SK-N-SH (cell line): ENCODE measurements around the gene C9orf43. TPM values are rescaled to one million over a fixed set of nuclear protein-coding genes. Genes with fewer than 3 reads are reported as not detected.

Source experiments
- CTCF ChIA-PET: fragments of 300-600, 350-600 bp; formaldehyde crosslinking; extraction: SDS; loops from one replicate; lab custom pipeline; 2021; lab: Yijun Ruan, JAX
- POLR2A ChIA-PET: fragments of 350-600 bp; sonication (Branson Sonifier 250); formaldehyde crosslinking; extraction: SDS; loops from one replicate; lab custom pipeline; 2020; ENCODE audit warnings: antibody characterized with exemption, inconsistent platforms; lab: Yijun Ruan, JAX
- DNase-seq: peaks from one replicate; pipeline ENCODE4 v3.0.0; 2012
- H2AFZ ChIP-seq: fragments of 200-600 bp; sonication (generic); 2 replicates; pipeline ENCODE4 v1.8.1; 2016; ENCODE audit warnings: antibody characterized with exemption, mild to moderate bottlenecking, low read depth
- H3F3A ChIP-seq: fragments of 200-600 bp; sonication (generic); replicated peaks from 2 replicates; pipeline ENCODE3; 2016; ENCODE audit warnings: antibody characterized with exemption, mild to moderate bottlenecking; ENCODE audit not compliant: insufficient read depth
- H3K27ac ChIP-seq, 2 experiments: fragments of 200-500 bp in 1 of 2; fragments of 200-600 bp in 1 of 2; sonication (Bioruptor generic) in 1 of 2; sonication (generic), shearing (Covaris generic) in 1 of 2; 2 replicates each; pipeline versions ENCODE4 v1.5.1 to v1.6.1; 2014 to 2016; ENCODE audit warnings: low read depth in 2 of 2, inconsistent platforms in 1 of 2, low read length in 1 of 2, mild to moderate bottlenecking in 1 of 2, mixed read lengths in 1 of 2
- H3K27me3 ChIP-seq: fragments of 200-600 bp; sonication (generic), shearing (Covaris generic); 2 replicates; pipeline ENCODE4 v1.6.1; 2016; ENCODE audit warnings: mixed run types; ENCODE audit not compliant: insufficient read depth
- H3K36me3 ChIP-seq, 2 experiments: fragments of 200-500 bp in 1 of 2; fragments of 200-600 bp in 1 of 2; sonication (Bioruptor generic) in 1 of 2; sonication (generic) in 1 of 2; replicated peaks in 1 of 2; 2 replicates each; pipeline versions ENCODE3 to v1.5.1; 2014 to 2016; ENCODE audit warnings: low read length in 1 of 2, mild to moderate bottlenecking in 1 of 2; ENCODE audit not compliant: insufficient read depth in 2 of 2, control insufficient read depth in 1 of 2
- H3K4me1 ChIP-seq, 2 experiments: fragments of 200-500 bp in 1 of 2; fragments of 200-600 bp in 1 of 2; sonication (Bioruptor generic) in 1 of 2; sonication (generic), shearing (Covaris generic) in 1 of 2; 2 replicates each; pipeline versions ENCODE4 v1.5.1 to v1.6.1; 2014 to 2016; ENCODE audit warnings: low read depth in 1 of 2, low read length in 1 of 2, mixed run types in 1 of 2; ENCODE audit not compliant: insufficient read depth in 2 of 2, control insufficient read depth in 1 of 2
- H3K4me2 ChIP-seq: fragments of 200-600 bp; sonication (generic), shearing (Covaris generic); 2 replicates; pipeline ENCODE4 v1.6.1; 2017; ENCODE audit warnings: mixed run types
- H3K4me3 ChIP-seq, 2 experiments: fragments of 200-500 bp in 1 of 2; fragments of 200-600 bp in 1 of 2; sonication (Bioruptor generic) in 1 of 2; sonication (generic), shearing (Covaris generic) in 1 of 2; 2 replicates each; pipeline versions ENCODE4 v1.5.1 to v1.8.1; 2014 to 2016; ENCODE audit warnings: low read depth in 2 of 2, inconsistent platforms in 1 of 2, low read length in 1 of 2, mild to moderate bottlenecking in 1 of 2, mixed read lengths in 1 of 2, moderate library complexity in 1 of 2
- H3K79me2 ChIP-seq: fragments of 200-600 bp; sonication (generic); 2 replicates; pipeline ENCODE4 v1.8.1; 2017; ENCODE audit warnings: mild to moderate bottlenecking; ENCODE audit not compliant: insufficient read depth
- H3K9ac ChIP-seq: fragments of 200-600 bp; sonication (generic); 2 replicates; pipeline ENCODE4 v1.6.1; 2017; ENCODE audit warnings: mixed run types
- H3K9me2 ChIP-seq: fragments of 200-600 bp; sonication (generic); 2 replicates; pipeline ENCODE4 v1.6.1; 2017; ENCODE audit warnings: mixed run types
- H3K9me3 ChIP-seq: fragments of 200-600 bp; sonication (generic); 2 replicates; pipeline ENCODE4 v1.6.1; 2017; ENCODE audit warnings: mixed run types, mild to moderate bottlenecking, moderate library complexity
- H4K20me1 ChIP-seq: fragments of 200-600 bp; sonication (generic); 2 replicates; pipeline ENCODE4 v1.6.1; 2017; ENCODE audit warnings: mild to moderate bottlenecking, mixed run types; ENCODE audit not compliant: insufficient read depth
- ELF1 ChIP-seq: IDR thresholded peaks from 2 replicates; pipeline ENCODE4 v1.4.0; 2012
- FOSL2 ChIP-seq: IDR thresholded peaks from 2 replicates; pipeline ENCODE4 v1.4.0; 2012; ENCODE audit warnings: low read depth, mild to moderate bottlenecking, moderate library complexity, borderline replicate concordance
- FOXM1 ChIP-seq: IDR thresholded peaks from 2 replicates; pipeline ENCODE4 v1.4.0; 2012; ENCODE audit warnings: low read depth, mild to moderate bottlenecking
- GATA2 ChIP-seq: sonication (generic); formaldehyde crosslinking; IDR thresholded peaks from 2 replicates; pipeline ENCODE4 v1.5.0; 2020; ENCODE audit warnings: mild to moderate bottlenecking, missing genetic modification reagents
- IRF3 ChIP-seq: fragments of 150-350 bp; IDR thresholded peaks from 2 replicates; pipeline ENCODE4 v1.6.1; 2016; ENCODE audit warnings: mild to moderate bottlenecking, low read depth, low read length
- JUND ChIP-seq: IDR thresholded peaks from 2 replicates; pipeline ENCODE4 v1.4.0; 2012
- MEF2A ChIP-seq: IDR thresholded peaks from 2 replicates; pipeline ENCODE4 v1.4.0; 2012; ENCODE audit warnings: low read depth, borderline replicate concordance
- MXI1 ChIP-seq: IDR thresholded peaks from 2 replicates; pipeline ENCODE4 v1.6.1; 2012; ENCODE audit warnings: mild to moderate bottlenecking, low read depth, low read length, improper control_type of control experiment
- NFIC ChIP-seq: IDR thresholded peaks from 2 replicates; pipeline ENCODE4 v1.4.0; 2012; ENCODE audit warnings: borderline replicate concordance
- NRF1 ChIP-seq: IDR thresholded peaks from 2 replicates; pipeline ENCODE4 v1.6.1; 2012; ENCODE audit warnings: low read depth, mild to moderate bottlenecking, low read length
- PBX3 ChIP-seq: IDR thresholded peaks from 2 replicates; pipeline ENCODE4; 2012
- RFX5 ChIP-seq: IDR thresholded peaks from 2 replicates; pipeline ENCODE4 v1.6.1; 2012; ENCODE audit warnings: mild to moderate bottlenecking, improper control_type of control experiment, low read length
- SMC3 ChIP-seq: IDR thresholded peaks from 2 replicates; pipeline ENCODE4 v1.6.1; 2012; ENCODE audit warnings: low read depth, low read length, improper control_type of control experiment
- TAF1 ChIP-seq: IDR thresholded peaks from 2 replicates; pipeline ENCODE4 v1.6.1; 2012; ENCODE audit warnings: low read depth, mild to moderate bottlenecking, low read length, moderate library complexity, borderline replicate concordance
- TCF12 ChIP-seq: IDR thresholded peaks from 2 replicates; pipeline ENCODE4 v1.4.0; 2012
- USF1 ChIP-seq: IDR thresholded peaks from 2 replicates; pipeline ENCODE4 v1.4.0; 2012; ENCODE audit warnings: low read depth, borderline replicate concordance
- USF2 ChIP-seq: fragments of 150-350 bp; IDR thresholded peaks from 2 replicates; pipeline ENCODE4 v1.6.1; 2017; ENCODE audit warnings: antibody characterized with exemption, low read length, low read depth, borderline replicate concordance
- WGBS: methylation state at CpG from one replicate; pipeline ENCODE4 v1.1.6; 2017; ENCODE audit warnings: low lambda C conversion rate; 5-methylcytosine and 5-hydroxymethylcytosine counted together
- polyA plus RNA-seq, 3 experiments: library from polyadenylated mRNA; depleted of rRNA; stranded (reverse); fragments of >200 nt; gene quantifications; 2 replicates each; pipeline ENCODE4 v1.2.3, GENCODE V29; 2012

C9orf43 gene
- polyA plus RNA-seq, 1 of the 3 experiments (the other 2 are of a cell fraction): 0.58 TPM

GRCh38 chr9:113409883-113410206 lies 702 bp upstream of the C9orf43 start:
- TF ChIP-seq IRF3: no peak
- no peak for TF ChIP-seq NRF1
- TF ChIP-seq TCF12: no peak
- no peak for TF ChIP-seq FOSL2
- no peak for TF ChIP-seq FOXM1
- TF ChIP-seq JUND: no peak
- no peak for TF ChIP-seq NFIC
- no peak for TF ChIP-seq USF1
- no peak for TF ChIP-seq MXI1
- no peak for TF ChIP-seq GATA2 (CRISPR knock-in tag)
- no peak for TF ChIP-seq RFX5
- TF ChIP-seq SMC3: no peak
- TF ChIP-seq TAF1: no peak
- no peak for TF ChIP-seq PBX3
- TF ChIP-seq USF2: no peak
- TF ChIP-seq MEF2A: no peak
- no peak for TF ChIP-seq ELF1
- Histone ChIP-seq H3K9me3 (no peaks in the 10 kb centered on the region), H3K4me2 (peak overlapping the region; percentile 99), H3K4me3 (peak overlapping the region; percentile 81 to 88), H4K20me1 (no peaks in the 10 kb centered on the region), H3K4me1 (peaks cover 0 to 7% of the 10 kb centered on the region in 2 experiments; a peak in 1 of 4 replicates), H3K36me3 (peaks cover 15 to 20% of the 10 kb centered on the region in 2 experiments), H3K9me2 (no peaks in the 10 kb centered on the region), H3K79me2 (peaks cover 24% of the 10 kb centered on the region), H3K27ac (peak overlapping the region; percentile 96), H2AFZ (peak overlapping the region; percentile 80), H3F3A (peaks cover 23% of the 10 kb centered on the region), H3K27me3 (no peaks in the 10 kb centered on the region), H3K9ac (peak overlapping the region; percentile 94)
- no peak for DNase-seq
- WGBS: 2% methylated on average over 12 of the region's 20 CpGs
- ChIA-PET POLR2A (interaction anchor here (0.7 to 2.5 kb wide), 16 partner anchors 8 to 240 kb away, joined by 3 to 19 read pairs (median 3); partner anchors contain the start of genes ALAD, CDC26, HDHD3 and PRPF4), CTCF (interaction anchor here (0.8 to 14.1 kb wide), 12 partner anchors 9 to 248 kb away, joined by 3 to 145 read pairs (median 9); partner anchors contain the start of genes ALAD, CDC26 and PRPF4)
